BLaER1 treated with 17β-estradiol and CSF1 and Interleukin-3, amounts not matched to agents 10 nM and 100 nM (cell line): ENCODE data around the gene ZNF263.
"Not testable (repeated sequence)": the region's sequence is repeated elsewhere in the genome, so short reads cannot be mapped to it uniquely, and the experiment has no call there.

Source experiments
- H3K27ac ChIP-seq, 11 experiments: shearing (Covaris generic); formaldehyde crosslinking; 2 replicates each; pipeline ENCODE4 v1.8.1; 2022
- H3K27me3 ChIP-seq, 11 experiments: shearing (Covaris generic); formaldehyde crosslinking; 2 replicates each; pipeline ENCODE4 v1.8.1; 2022
- H3K36me3 ChIP-seq, 11 experiments: shearing (Covaris generic); formaldehyde crosslinking; 2 replicates each; pipeline ENCODE4 v1.8.1; 2022
- H3K4me1 ChIP-seq, 10 experiments: shearing (Covaris generic); formaldehyde crosslinking; 2 replicates each; pipeline ENCODE4 v1.8.1; 2022
- H3K4me2 ChIP-seq, 11 experiments: shearing (Covaris generic); formaldehyde crosslinking; 2 replicates each; pipeline ENCODE4 v1.8.1; 2022
- H3K4me3 ChIP-seq, 10 experiments: shearing (Covaris generic); formaldehyde crosslinking; 2 replicates each; pipeline ENCODE4 v1.8.1; 2022
- H3K9ac ChIP-seq, 11 experiments: shearing (Covaris generic); formaldehyde crosslinking; 2 replicates each; pipeline ENCODE4 v1.8.1; 2022
- H3K9me3 ChIP-seq, 11 experiments: shearing (Covaris generic); formaldehyde crosslinking; replicated peaks in 1 of 11; 2 replicates each; pipeline ENCODE4 v1.8.1; 2022
- H4K20me1 ChIP-seq, 11 experiments: shearing (Covaris generic); formaldehyde crosslinking; 2 replicates each; pipeline ENCODE4 v1.8.1; 2022
- Cebpa-rat ChIP-seq, 11 experiments: shearing (Covaris generic); IDR thresholded peaks; 2 replicates each; pipeline ENCODE4 v1.8.1; 2022

Gene ZNF263

DNA sequence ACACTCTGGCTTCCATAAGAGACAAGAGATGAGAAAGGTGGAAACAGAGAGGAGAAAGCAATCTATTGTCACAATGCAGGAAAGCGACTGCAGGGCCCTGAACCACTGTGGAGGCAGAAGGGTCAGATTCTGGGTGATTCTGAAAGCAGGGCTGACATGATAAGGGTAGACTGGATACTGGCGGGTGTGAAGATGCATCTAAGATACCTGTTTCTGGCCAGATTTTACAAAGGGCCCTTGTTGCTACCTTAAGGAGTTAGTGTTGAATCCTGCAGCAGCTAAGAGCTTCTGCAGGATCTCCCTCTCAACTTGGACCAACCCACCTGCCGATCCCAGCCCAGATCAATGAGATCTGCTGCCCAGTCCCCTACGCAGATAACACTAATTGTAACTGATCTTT lies 20.8 kb upstream of the ZNF263 start:
- Histone ChIP-seq H3K4me3 (peak overlapping the region in 3 of 10 experiments; percentile 74 to 77 (median 75); a peak in 1 of 20 replicates), H3K27me3 (no peaks in the 10 kb centered on the region), H3K36me3 (peaks cover 0 to 24% (median 12%) of the 10 kb centered on the region in 11 experiments; a peak in 11 of 22 replicates), H3K9ac (peak overlapping the region in 5 of 11 experiments; percentile 89 to 100 (median 96); a peak in 8 of 22 replicates), H3K9me3 (peaks cover 0 to 29% (median 9%) of the 10 kb centered on the region in 11 experiments; a peak in 14 of 22 replicates), H4K20me1 (no peaks in the 10 kb centered on the region), H3K4me2 (peak overlapping the region; percentile 68 to 95 (median 80); a peak in 20 of 22 replicates), H3K27ac (peak overlapping the region; percentile 90 to 100 (median 98); a peak in 19 of 22 replicates), H3K4me1 (peaks cover 7 to 61% (median 28%) of the 10 kb centered on the region in 10 experiments; a peak in 19 of 20 replicates)
- TF ChIP-seq Cebpa-rat (IDR thresholded peaks at IDR 0.05) = no peak

DNA sequence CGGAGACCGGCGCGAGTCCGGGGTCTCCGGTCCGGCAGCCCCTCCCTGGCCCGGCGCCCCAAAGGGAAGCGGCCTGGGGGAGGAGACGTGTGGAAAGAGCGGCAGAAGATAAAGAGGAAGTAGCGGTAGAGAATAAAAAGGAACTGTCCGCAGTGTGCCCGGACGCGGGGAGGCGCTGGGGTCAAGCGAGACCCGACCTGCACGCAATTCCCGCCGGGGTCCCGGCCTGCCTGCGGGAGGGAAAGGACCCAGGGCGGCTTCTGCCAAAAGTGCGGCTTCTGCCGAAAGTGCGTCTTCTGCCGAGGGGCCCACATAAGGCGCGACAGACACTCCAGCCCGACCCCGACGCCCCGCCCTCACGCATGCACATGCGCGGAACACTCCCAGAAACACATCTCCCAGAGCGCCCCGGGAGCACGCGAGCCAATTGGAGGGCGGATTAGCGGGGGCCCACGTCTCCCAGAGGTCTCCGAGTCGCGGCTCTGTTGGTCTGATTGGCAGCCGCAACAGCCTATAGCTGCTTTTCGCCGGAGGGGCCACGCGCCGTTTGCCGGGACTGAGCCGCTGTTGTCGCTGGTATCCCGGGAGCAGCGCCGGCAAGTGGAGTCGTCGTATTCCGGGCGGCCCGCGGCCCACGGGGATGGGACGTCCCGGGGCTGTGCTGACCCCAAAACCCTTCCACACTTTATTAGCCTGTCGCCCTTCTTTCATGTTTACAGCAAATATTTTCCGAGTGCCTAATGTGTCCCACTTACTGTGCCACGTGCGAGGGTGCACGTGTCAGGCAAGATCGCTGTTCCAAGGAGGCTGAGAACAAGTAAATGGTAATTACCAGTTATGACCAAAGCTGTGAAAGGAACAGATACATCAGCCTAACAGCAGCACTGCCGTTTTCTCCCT lies 18.9 kb upstream of the ZNF263 start:
- Histone ChIP-seq H3K27ac (peak overlapping the region; percentile 90 to 100 (median 98)), H3K9ac (peak overlapping the region; percentile 89 to 100 (median 96)), H3K4me3 (peak overlapping the region; percentile 61 to 84 (median 76)), H4K20me1 (no peaks in the 10 kb centered on the region), H3K36me3 (peaks cover 0 to 41% (median 25%) of the 10 kb centered on the region in 11 experiments; a peak in 14 of 22 replicates), H3K4me1 (peaks cover 7 to 43% (median 21%) of the 10 kb centered on the region in 10 experiments; a peak in 18 of 20 replicates), H3K27me3 (no peaks in the 10 kb centered on the region), H3K4me2 (peak overlapping the region; percentile 68 to 95 (median 85)), H3K9me3 (peaks cover 0 to 47% (median 14%) of the 10 kb centered on the region in 11 experiments; a peak in 17 of 22 replicates)
- no peak for TF ChIP-seq Cebpa-rat (IDR thresholded peaks at IDR 0.05)

DNA sequence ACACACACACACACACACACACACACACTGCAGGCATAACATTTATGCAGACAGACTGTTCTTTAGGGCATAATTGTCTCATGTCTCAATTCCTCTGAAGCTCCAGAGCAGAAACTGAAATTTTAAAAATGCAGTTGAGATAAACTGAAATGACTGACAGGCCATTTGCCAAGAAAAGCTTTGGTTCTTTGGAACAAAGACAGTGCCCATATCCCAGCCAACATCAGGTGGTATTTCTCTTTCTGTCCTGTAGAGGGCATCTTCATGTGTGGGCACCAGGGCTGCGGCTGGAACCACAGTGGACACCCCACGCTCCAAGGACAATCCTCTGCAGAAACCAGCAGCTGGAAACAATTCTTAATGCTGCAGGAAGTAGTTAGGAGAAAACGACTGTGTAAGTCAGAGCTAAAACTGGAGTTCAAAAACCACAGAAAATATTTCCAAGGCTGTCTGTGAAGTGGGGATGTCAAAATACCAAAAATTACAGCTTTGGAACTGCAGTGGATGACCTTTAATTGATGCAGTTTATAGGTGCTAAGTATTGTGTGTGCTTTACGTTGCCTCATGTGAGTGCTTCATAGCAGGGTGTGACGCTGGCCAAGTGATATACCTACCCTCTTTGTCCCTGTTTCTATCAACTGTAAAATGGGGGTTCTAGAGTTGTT lies 16.3 kb upstream of the ZNF263 start:
- Histone ChIP-seq H3K27me3 (no peaks in the 10 kb centered on the region), H3K27ac (no peak overlapping the region), H3K9me3 (peaks cover 0 to 62% (median 24%) of the 10 kb centered on the region in 11 experiments; a peak in 19 of 22 replicates), H3K9ac (no peak overlapping the region), H3K36me3 (peaks cover 0 to 46% (median 25%) of the 10 kb centered on the region in 11 experiments; a peak in 14 of 22 replicates), H4K20me1 (no peaks in the 10 kb centered on the region), H3K4me3 (no peak overlapping the region), H3K4me1 (peaks cover 7 to 35% (median 18%) of the 10 kb centered on the region in 10 experiments; a peak in 18 of 20 replicates), H3K4me2 (no peak overlapping the region; a peak in 1 of 22 replicates)
- no peak for TF ChIP-seq Cebpa-rat (IDR thresholded peaks at IDR 0.05)

- Histone ChIP-seq H3K4me1 (peaks cover 7 to 24% (median 9%) of the 10 kb centered on the region in 10 experiments; a peak in 18 of 20 replicates), H4K20me1 (no peaks in the 10 kb centered on the region), H3K9ac (no peak overlapping the region), H3K36me3 (peaks cover 0 to 46% (median 25%) of the 10 kb centered on the region in 11 experiments; a peak in 14 of 22 replicates), H3K27me3 (no peaks in the 10 kb centered on the region), H3K4me3 (no peak overlapping the region), H3K27ac (no peak overlapping the region), H3K9me3 (peaks cover 0 to 67% (median 24%) of the 10 kb centered on the region in 11 experiments; a peak in 19 of 22 replicates), H3K4me2 (no peak overlapping the region)
- TF ChIP-seq Cebpa-rat (IDR thresholded peaks at IDR 0.05) = no peak
Observed at GRCh38 chr16:3268294-3268693, 15.0 kb upstream of the ZNF263 start.

DNA sequence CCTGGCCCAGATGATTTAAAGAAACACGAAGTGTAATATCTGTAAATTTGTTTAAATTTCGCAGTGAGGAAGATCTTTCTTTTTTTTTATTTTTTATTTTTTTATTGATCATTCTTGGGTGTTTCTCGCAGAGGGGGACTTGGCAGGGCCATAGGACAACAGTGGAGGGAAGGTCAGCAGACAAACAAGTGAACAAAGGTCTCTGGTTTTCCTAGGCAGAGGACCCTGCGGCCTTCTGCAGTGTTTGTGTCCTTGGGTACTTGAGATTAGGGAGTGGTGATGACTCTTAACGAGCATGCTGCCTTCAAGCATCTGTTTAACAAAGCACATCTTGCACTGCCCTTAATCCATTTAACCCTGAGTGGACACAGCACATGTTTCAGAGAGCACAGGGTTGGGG lies 12.6 kb upstream of the ZNF263 start:
- H3K9ac ChIP-seq, H3K27ac ChIP-seq, H3K27me3 ChIP-seq, H3K4me2 ChIP-seq, H3K4me3 ChIP-seq, H4K20me1 ChIP-seq: not testable (repeated sequence)
- Histone ChIP-seq H3K4me1 (peaks cover 0 to 14% (median 0%) of the 10 kb centered on the region in 10 experiments; a peak in 5 of 20 replicates), H3K9me3 (peaks cover 0 to 64% (median 17%) of the 10 kb centered on the region in 11 experiments; a peak in 19 of 22 replicates), H3K36me3 (peaks cover 0 to 55% (median 22%) of the 10 kb centered on the region in 11 experiments; a peak in 14 of 22 replicates)

DNA sequence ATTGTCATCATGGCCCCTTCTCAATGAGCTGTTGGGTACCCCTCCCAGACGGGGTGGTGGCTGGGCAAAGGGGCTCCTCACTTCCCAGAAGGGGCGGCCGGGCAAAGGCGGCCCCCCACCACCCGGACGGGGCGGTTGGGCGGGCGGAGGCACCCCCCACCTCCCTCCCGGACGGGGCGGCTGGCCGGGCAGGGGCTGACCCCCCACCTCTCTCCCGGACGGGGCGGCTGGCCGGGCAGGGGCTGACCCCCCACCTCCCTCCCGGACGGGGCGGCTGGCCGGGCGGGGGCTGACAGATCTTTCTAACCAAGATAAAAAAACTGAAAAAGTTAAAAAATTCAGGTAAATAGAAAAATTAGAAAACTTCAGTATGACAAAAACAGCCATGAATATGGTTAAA lies 12.0 kb upstream of the ZNF263 start:
- not testable (repeated sequence) for H3K4me2 ChIP-seq, H3K27ac ChIP-seq, H3K4me3 ChIP-seq, H4K20me1 ChIP-seq, H3K9ac ChIP-seq, H3K4me1 ChIP-seq, H3K27me3 ChIP-seq
- peaks cover 0 to 50% (median 18%) of the 10 kb centered on the region in 11 experiments; a peak in 13 of 22 replicates for H3K36me3 ChIP-seq
- H3K9me3 ChIP-seq = peaks cover 0 to 59% (median 12%) of the 10 kb centered on the region in 11 experiments; a peak in 18 of 22 replicates

- Histone ChIP-seq H3K4me1 (no peaks in the 10 kb centered on the region), H3K9me3 (peaks cover 0 to 26% (median 10%) of the 10 kb centered on the region in 11 experiments; a peak in 17 of 22 replicates), H4K20me1 (no peaks in the 10 kb centered on the region), H3K27me3 (no peaks in the 10 kb centered on the region), H3K4me2 (no peak overlapping the region), H3K9ac (no peak overlapping the region), H3K27ac (no peak overlapping the region), H3K36me3 (peaks cover 0 to 19% (median 0%) of the 10 kb centered on the region in 11 experiments; a peak in 4 of 22 replicates), H3K4me3 (no peak overlapping the region)
- no peak for TF ChIP-seq Cebpa-rat (IDR thresholded peaks at IDR 0.05)
Observed at GRCh38 chr16:3274490-3274889, 8.8 kb upstream of the ZNF263 start.

GRCh38 chr16:3274947-3275346 lies 8.3 kb upstream of the ZNF263 start:
- no peak overlapping the region for H3K4me2 ChIP-seq
- TF ChIP-seq Cebpa-rat (IDR thresholded peaks at IDR 0.05) = no peak
- H3K27ac ChIP-seq = no peak overlapping the region

More at GRCh38 chr16:3274947-3275346, 8.3 kb upstream of the ZNF263 start:
- Histone ChIP-seq H3K36me3 (peaks cover 0 to 14% (median 0%) of the 10 kb centered on the region in 11 experiments; a peak in 3 of 22 replicates), H3K4me1 (no peaks in the 10 kb centered on the region), H3K9ac (no peak overlapping the region), H3K4me3 (no peak overlapping the region), H4K20me1 (no peaks in the 10 kb centered on the region), H3K9me3 (peaks cover 0 to 22% (median 9%) of the 10 kb centered on the region in 11 experiments; a peak in 15 of 22 replicates), H3K27me3 (no peaks in the 10 kb centered on the region)
